Measurements from ENCODE around the gene HPS5.
"Not testable (repeated sequence)": the region's sequence is repeated elsewhere in the genome, so short reads cannot be mapped to it uniquely, and the experiment has no call there.

The HPS5 gene

DNA sequence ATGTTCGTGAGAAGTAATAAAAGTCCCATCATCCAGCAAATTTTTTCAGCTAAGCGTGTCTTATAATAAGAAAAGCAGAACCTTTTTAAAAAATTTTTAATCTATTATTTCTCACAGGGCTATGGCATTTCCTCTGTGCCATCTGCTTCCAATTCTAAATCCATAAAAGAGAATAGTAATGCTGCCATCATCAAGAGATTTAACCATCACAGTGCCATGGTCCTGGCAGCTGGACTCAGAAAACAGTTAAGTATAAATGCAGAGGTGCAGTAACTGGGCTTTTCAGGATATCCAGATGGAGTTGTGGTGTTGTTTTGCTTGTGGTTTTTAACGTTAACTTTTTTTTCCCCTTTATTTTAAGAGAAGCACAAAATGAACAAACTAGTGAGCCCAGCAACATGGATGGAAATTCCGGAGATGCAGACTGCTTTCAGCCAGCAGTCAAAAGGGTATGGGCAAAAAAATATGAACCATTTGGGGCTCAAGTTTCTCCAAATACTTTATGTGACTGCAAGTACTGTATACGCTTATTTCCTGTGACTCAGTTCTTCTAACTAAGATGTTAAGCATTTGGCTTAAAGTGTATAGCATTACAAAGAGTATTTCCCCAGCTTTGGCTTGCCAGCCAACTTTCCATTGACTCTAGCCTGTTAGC is 25.7 kb upstream of the HPS5 start:
- Histone ChIP-seq H3K9ac (ENCODE audit: low read length) (no peak overlapping the region), H3K9me3 (ENCODE audit: control insufficient read depth, low read length) (no peaks in the 10 kb centered on the region), H3K4me3 (ENCODE audit: low read length) (no peak overlapping the region), H3K4me1 (ENCODE audit: control insufficient read depth, insufficient read depth, low read length) (no peaks in the 10 kb centered on the region), H3K27me3 (ENCODE audit: control insufficient read depth, insufficient read depth, low read length) (no peaks in the 10 kb centered on the region), H3K36me3 (ENCODE audit: control insufficient read depth, insufficient read depth, low read length) (no peaks in the 10 kb centered on the region)

DNA sequence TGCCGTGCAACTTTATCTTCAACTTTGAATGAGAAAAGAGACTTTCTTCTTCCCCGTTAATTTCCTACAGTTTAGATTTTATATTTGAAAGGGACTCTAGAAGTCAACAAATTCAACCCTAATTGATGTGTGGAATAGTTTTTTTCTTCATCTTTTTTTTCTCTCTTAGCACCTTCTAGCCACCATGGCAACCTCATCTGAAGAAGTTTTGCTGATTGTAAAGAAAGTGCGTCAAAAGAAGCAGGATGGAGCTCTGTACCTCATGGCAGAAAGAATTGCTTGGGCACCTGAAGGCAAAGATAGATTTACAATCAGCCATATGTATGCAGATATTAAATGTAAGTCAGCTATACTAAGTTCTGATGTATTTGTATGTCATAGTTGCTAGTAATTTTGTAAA is 11.0 kb upstream of the HPS5 start:
- Histone ChIP-seq H3K9ac (ENCODE audit: low read length) (no peak overlapping the region), H3K36me3 (ENCODE audit: control insufficient read depth, insufficient read depth, low read length) (peaks cover 13% of the 10 kb centered on the region), H3K4me1 (ENCODE audit: control insufficient read depth, insufficient read depth, low read length) (peaks cover 6% of the 10 kb centered on the region), H3K4me3 (ENCODE audit: low read length) (no peak overlapping the region), H3K27me3 (ENCODE audit: control insufficient read depth, insufficient read depth, low read length) (no peaks in the 10 kb centered on the region), H3K9me3 (ENCODE audit: control insufficient read depth, low read length) (no peaks in the 10 kb centered on the region)

DNA sequence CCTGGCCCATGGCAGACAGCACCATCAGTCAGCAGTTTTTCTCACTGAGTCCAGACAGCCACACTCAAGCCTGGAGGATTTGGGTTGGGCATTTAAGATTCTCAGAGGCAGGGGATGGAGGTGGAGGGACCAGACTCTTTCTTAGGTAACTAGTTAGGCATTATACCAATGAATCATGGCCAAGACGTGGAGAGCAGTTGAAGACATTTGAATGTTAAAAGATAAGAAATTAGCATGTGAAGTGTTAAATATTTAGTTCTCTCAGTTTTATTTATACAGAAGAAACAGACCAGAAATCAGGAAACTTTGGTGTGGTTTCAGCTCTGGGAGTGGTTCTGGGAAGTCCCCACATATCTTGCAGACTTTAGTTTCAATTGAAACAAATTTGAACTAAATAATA is 10.4 kb upstream of the HPS5 start:
- Histone ChIP-seq H3K4me3 (ENCODE audit: low read length) (no peak overlapping the region), H3K9me3 (ENCODE audit: control insufficient read depth, low read length) (no peaks in the 10 kb centered on the region), H3K27me3 (ENCODE audit: control insufficient read depth, insufficient read depth, low read length) (no peaks in the 10 kb centered on the region), H3K36me3 (ENCODE audit: control insufficient read depth, insufficient read depth, low read length) (peaks cover 13% of the 10 kb centered on the region), H3K9ac (ENCODE audit: low read length) (no peak overlapping the region), H3K4me1 (ENCODE audit: control insufficient read depth, insufficient read depth, low read length) (peaks cover 6% of the 10 kb centered on the region)

DNA sequence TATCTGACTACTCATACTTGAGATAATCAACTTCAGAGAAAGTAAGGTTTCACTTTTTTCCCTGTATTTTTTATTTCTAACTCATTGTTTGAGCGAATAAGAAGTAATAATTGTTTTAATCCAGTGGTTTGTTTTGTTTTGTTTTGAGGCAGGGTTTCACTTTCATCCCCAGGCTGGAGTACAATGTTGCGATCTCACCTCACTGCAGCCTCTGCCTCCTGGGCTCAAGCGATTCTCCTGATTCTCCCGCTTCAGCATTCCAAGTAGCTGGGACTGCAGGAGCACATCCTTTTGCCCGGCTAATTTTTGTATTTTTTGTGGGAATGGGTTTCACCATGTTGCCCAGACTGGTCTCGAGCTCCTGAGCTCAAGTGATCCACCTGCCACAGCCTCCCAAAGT is 9.0 kb upstream of the HPS5 start:
- no peaks in the 10 kb centered on the region for H3K27me3 ChIP-seq (ENCODE audit: control insufficient read depth, insufficient read depth, low read length)
- H3K9ac ChIP-seq (ENCODE audit: low read length) = no peak overlapping the region
- no peaks in the 10 kb centered on the region for H3K9me3 ChIP-seq (ENCODE audit: control insufficient read depth, low read length)
- H3K4me3 ChIP-seq (ENCODE audit: low read length) = no peak overlapping the region
- H3K4me1 ChIP-seq (ENCODE audit: control insufficient read depth, insufficient read depth, low read length) = peaks cover 6% of the 10 kb centered on the region
- peaks cover 13% of the 10 kb centered on the region for H3K36me3 ChIP-seq (ENCODE audit: control insufficient read depth, insufficient read depth, low read length)

DNA sequence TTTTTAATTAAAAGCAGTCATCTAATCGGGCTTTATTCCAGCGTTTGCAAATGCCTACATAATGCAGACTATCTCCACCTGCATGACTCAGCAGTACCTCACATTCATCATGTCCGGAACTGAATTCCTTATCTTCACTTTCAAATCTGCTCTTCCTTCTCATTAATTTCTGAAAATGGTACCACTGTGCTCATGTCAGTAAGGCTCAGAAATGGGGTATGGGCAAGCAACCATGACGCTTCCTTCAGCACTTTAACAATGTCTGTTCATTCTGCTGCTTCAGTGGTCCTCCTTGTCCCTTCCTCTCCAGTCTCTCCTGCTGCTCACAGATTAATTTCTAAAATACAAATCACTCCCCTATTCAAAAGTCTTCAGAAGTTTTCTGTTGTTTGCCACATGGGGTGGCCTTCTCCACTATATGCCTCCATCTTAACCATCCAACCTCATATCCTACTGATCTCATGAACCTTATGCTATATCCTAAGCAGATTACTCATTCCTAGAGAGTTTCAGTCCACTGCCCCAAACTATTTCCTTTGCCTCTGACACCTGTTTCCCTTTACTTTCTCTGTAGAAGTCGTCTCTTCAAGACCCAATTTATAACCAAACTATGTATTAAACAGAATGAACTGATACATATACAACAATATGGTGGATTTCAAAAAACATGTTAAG is 7.4 kb upstream of the HPS5 start:
- H3K36me3 ChIP-seq (ENCODE audit: control insufficient read depth, insufficient read depth, low read length) = peaks cover 10% of the 10 kb centered on the region
- no peaks in the 10 kb centered on the region for H3K9me3 ChIP-seq (ENCODE audit: control insufficient read depth, low read length)
- peaks cover 8% of the 10 kb centered on the region for H3K4me1 ChIP-seq (ENCODE audit: control insufficient read depth, insufficient read depth, low read length)
- H3K9ac ChIP-seq (ENCODE audit: low read length) = no peak overlapping the region
- H3K4me3 ChIP-seq (ENCODE audit: low read length) = no peak overlapping the region
- no peaks in the 10 kb centered on the region for H3K27me3 ChIP-seq (ENCODE audit: control insufficient read depth, insufficient read depth, low read length)

DNA sequence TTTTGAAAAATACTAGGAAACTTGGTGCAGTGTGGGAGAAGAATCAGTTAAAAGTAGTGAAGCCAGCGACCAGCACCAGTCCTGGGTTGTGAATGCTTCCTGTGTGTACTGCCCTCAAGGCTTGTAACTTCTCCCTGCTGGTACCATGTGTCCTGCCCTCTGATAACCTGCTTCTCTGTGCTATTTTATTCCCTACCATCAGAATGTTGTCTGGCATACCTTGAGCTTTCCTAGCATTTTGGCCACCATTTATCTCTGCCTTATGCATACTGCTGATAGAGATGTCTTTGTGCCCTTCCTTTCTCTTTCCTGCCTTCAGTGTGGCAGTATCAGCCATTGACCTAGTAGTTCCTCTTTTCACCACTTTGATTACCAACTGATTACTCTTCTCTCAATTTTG is 2.4 kb upstream of the HPS5 start:
- Histone ChIP-seq H3K4me1 (ENCODE audit: control insufficient read depth, insufficient read depth, low read length) (peaks cover 28% of the 10 kb centered on the region), H3K9me3 (ENCODE audit: control insufficient read depth, low read length) (no peaks in the 10 kb centered on the region), H3K27me3 (ENCODE audit: control insufficient read depth, insufficient read depth, low read length) (no peaks in the 10 kb centered on the region), H3K36me3 (ENCODE audit: control insufficient read depth, insufficient read depth, low read length) (peaks cover 2% of the 10 kb centered on the region), H3K4me3 (ENCODE audit: low read length) (no peak overlapping the region), H3K9ac (ENCODE audit: low read length) (no peak overlapping the region)

DNA sequence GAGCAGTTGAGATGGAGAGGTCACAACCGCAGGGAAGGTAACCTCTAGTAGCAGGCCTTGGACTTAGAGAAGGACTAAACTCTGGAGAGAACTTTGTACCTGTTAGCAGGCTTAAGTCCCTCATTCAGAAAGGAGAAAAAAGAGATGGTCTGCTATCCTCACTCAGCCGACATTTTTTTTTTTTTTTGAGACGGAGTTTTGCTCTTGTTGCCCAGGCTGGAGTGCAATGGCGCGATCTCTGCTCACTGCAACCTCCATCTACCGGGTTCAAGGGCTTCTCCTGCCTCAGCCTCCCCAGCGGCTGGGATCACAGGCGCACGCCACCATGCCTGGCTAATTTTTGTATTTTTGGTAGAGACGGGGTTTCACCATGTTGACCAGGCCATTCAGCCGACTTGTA is 1.9 kb upstream of the HPS5 start:
- Histone ChIP-seq H3K4me1 (ENCODE audit: control insufficient read depth, insufficient read depth, low read length) (peaks cover 23% of the 10 kb centered on the region), H3K9ac (ENCODE audit: low read length) (peak overlapping the region; percentile 95)
- not testable (repeated sequence) for H3K9me3 ChIP-seq (ENCODE audit: control insufficient read depth, low read length); H3K27me3 ChIP-seq (ENCODE audit: control insufficient read depth, insufficient read depth, low read length); H3K4me3 ChIP-seq (ENCODE audit: low read length); H3K36me3 ChIP-seq (ENCODE audit: control insufficient read depth, insufficient read depth, low read length)

DNA sequence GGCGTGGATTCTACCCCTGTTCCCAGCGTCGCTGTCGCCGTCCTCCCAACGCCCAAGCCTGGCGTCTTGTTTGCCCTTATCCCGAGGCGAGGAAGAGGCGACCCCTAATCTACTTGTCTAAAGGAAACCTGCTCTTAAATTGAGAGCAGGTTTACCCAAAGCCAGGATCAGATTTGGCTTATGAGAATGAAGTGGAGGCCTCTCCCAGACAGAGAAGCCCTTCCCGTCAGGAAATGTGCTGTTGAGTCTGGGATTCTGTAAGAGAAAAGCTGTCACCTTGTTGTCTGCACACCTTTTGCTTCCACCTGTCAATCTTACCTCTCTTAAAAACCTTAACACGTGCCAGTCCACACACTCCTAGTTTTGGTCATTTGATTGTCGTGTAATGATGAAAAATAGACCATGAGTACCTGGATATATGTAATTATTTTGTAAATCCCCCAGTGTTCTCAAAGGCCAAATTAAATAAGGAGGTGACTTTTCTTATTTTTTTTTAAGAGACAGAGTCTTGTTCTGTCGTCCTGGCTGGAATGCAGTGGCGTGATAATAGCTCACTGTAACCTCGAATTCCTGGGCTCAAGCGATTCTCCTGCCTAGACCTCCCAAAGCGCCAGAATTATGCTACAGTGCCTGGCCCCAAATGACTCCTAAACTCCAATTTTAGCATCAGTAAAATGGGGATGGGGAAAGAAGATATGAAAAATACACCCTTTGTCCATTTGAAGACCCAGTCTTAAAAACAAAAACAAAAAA is 1.1 kb upstream of the HPS5 start:
- Histone ChIP-seq H3K4me3 (ENCODE audit: low read length) (peak overlapping the region; percentile 47), H3K9ac (ENCODE audit: low read length) (peak overlapping the region; percentile 95), H3K27me3 (ENCODE audit: control insufficient read depth, insufficient read depth, low read length) (no peaks in the 10 kb centered on the region), H3K36me3 (ENCODE audit: control insufficient read depth, insufficient read depth, low read length) (no peaks in the 10 kb centered on the region), H3K4me1 (ENCODE audit: control insufficient read depth, insufficient read depth, low read length) (peaks cover 23% of the 10 kb centered on the region), H3K9me3 (ENCODE audit: control insufficient read depth, low read length) (no peaks in the 10 kb centered on the region)

DNA sequence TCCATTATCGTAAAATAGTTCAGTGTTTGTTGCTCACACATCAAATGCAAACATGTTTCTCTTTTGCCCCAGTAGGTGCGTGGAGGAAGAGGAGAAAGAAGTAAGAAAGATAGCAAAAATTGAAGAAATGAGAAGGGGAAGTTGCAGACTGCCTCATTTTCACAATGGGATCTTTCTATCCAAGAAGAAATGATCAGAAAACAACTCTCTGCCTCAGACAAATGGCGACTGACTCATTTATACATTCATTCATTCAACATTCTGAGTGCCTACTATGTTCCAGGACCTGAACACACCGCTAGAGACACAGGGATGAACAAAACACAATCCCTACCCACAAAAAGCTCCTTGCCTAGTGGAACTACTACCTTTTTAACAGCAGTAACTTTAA is 367 bp downstream of the HPS5 start:
- Histone ChIP-seq H3K27me3 (ENCODE audit: control insufficient read depth, insufficient read depth, low read length) (no peaks in the 10 kb centered on the region), H3K9ac (ENCODE audit: low read length) (peak overlapping the region; percentile 95), H3K36me3 (ENCODE audit: control insufficient read depth, insufficient read depth, low read length) (no peaks in the 10 kb centered on the region), H3K4me3 (ENCODE audit: low read length) (peak overlapping the region; percentile 97), H3K4me1 (ENCODE audit: control insufficient read depth, insufficient read depth, low read length) (peaks cover 23% of the 10 kb centered on the region), H3K9me3 (ENCODE audit: control insufficient read depth, low read length) (no peaks in the 10 kb centered on the region)

DNA sequence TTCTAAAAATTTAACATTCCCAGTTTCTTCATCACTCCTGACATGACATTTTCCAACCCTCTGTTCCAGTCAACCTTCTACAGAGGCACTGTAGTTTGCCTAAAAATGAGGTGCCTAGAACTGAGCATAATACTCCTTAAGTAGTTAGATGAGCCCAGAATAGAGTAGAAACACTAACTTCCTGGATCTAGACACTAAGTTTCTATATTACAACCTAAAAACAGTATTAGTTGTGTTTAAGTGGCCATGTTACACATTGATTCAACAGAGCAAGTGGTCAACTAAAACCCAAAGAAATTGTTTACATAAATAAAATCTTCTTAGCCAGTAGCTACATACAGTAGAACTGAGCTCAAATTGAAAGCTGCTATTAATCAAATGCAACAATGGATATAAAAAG is 1.3 kb downstream of the HPS5 start:
- Histone ChIP-seq H3K4me1 (ENCODE audit: control insufficient read depth, insufficient read depth, low read length) (peaks cover 23% of the 10 kb centered on the region), H3K9ac (ENCODE audit: low read length) (no peak overlapping the region), H3K36me3 (ENCODE audit: control insufficient read depth, insufficient read depth, low read length) (no peaks in the 10 kb centered on the region), H3K4me3 (ENCODE audit: low read length) (no peak overlapping the region), H3K27me3 (ENCODE audit: control insufficient read depth, insufficient read depth, low read length) (no peaks in the 10 kb centered on the region), H3K9me3 (ENCODE audit: control insufficient read depth, low read length) (no peaks in the 10 kb centered on the region)

DNA sequence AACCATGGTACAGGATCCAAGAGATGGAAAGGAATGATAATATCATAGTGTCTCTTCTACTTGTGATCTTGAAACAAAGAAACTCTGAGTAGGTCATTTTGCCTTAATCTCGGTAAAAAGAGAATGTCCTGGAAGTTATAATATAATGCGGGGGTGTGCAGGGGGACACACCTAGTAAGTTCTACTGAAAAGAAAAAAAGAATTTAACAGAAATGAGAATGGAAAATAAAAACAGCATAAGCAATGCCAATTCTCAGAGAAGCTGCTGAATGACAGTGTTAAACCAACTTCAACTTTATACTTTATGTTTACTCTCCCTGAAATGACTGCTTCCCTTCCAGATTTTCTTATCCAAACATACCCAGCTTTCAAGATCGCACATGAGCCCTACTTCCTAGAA is 2.0 kb downstream of the HPS5 start:
- no peaks in the 10 kb centered on the region for H3K27me3 ChIP-seq (ENCODE audit: control insufficient read depth, insufficient read depth, low read length)
- H3K4me1 ChIP-seq (ENCODE audit: control insufficient read depth, insufficient read depth, low read length) = peaks cover 23% of the 10 kb centered on the region
- no peak overlapping the region for H3K4me3 ChIP-seq (ENCODE audit: low read length)
- H3K9ac ChIP-seq (ENCODE audit: low read length) = no peak overlapping the region
- H3K36me3 ChIP-seq (ENCODE audit: control insufficient read depth, insufficient read depth, low read length) = no peaks in the 10 kb centered on the region
- H3K9me3 ChIP-seq (ENCODE audit: control insufficient read depth, low read length) = no peaks in the 10 kb centered on the region

DNA sequence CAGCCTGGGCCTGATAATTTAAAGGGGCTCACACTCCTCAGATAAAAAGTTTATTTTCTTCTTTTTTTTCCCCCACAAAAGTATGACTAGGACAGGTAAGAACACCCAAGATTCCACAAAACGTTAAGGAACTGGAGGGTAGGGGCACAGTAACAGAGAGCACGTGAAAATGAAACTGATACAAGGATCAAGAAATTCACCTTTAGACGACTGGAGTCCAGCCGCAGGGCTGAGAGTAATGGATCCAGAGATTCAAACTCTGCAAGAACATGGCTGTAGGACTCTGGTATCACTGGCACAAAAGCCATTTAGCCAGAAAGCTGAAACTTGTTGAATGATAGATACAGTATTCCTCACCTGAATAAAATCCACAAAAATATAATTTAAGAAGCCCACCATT is 4.4 kb downstream of the HPS5 start:
- Histone ChIP-seq H3K4me1 (ENCODE audit: control insufficient read depth, insufficient read depth, low read length) (peaks cover 10% of the 10 kb centered on the region), H3K27me3 (ENCODE audit: control insufficient read depth, insufficient read depth, low read length) (no peaks in the 10 kb centered on the region), H3K9me3 (ENCODE audit: control insufficient read depth, low read length) (no peaks in the 10 kb centered on the region), H3K4me3 (ENCODE audit: low read length) (no peak overlapping the region), H3K9ac (ENCODE audit: low read length) (no peak overlapping the region), H3K36me3 (ENCODE audit: control insufficient read depth, insufficient read depth, low read length) (no peaks in the 10 kb centered on the region)

Data from mucosa of stomach (tissue), 1 donor.